MCF 10A (cell line): ENCODE results near the gene WNT16. TPM values are rescaled to one million over a fixed set of nuclear protein-coding genes. Genes with fewer than 3 reads are reported as not detected.

Source experiments
- BruUV-seq: library from RNA; stranded (reverse); fragments of 400-500 nt; replicated peaks from 2 replicates; lab custom pipeline; 2021; lab: Mats Ljungman, UMichigan
- CTCF ChIA-PET: fragments of 300-600 bp; sonication (Branson Sonifier 250); formaldehyde crosslinking; extraction: SDS; loops from one replicate; lab custom pipeline; 2021; ENCODE audit warnings: antibody characterized with exemption, inconsistent platforms; lab: Yijun Ruan, JAX
- POLR2A ChIA-PET: fragments of 300-600, 350-650 bp; sonication (Branson Sonifier 250); formaldehyde crosslinking; extraction: SDS; loops from one replicate; lab custom pipeline; 2020; ENCODE audit warnings: antibody characterized with exemption, inconsistent platforms; lab: Yijun Ruan, JAX
- DNase-seq: peaks from one replicate; pipeline ENCODE4 v3.0.0-alpha.2; 2018; ENCODE audit not compliant: unreplicated experiment
- H3K27ac Mint-ChIP-seq: one replicate; pipeline ENCODE4 v1.8.0; 2022; ENCODE audit warnings: mild to moderate bottlenecking, low read depth, mixed read lengths; ENCODE audit not compliant: unreplicated experiment
- H3K27me3 Mint-ChIP-seq: one replicate; pipeline ENCODE4 v1.8.0; 2022; ENCODE audit warnings: mixed read lengths; ENCODE audit not compliant: insufficient read depth, unreplicated experiment
- H3K36me3 Mint-ChIP-seq: one replicate; pipeline ENCODE4 v1.8.0; 2022; ENCODE audit warnings: mild to moderate bottlenecking, moderate library complexity, mixed read lengths; ENCODE audit not compliant: insufficient read depth, unreplicated experiment
- H3K4me1 Mint-ChIP-seq: one replicate; pipeline ENCODE4 v1.8.0; 2022; ENCODE audit warnings: mixed read lengths; ENCODE audit not compliant: insufficient read depth, unreplicated experiment
- H3K4me3 Mint-ChIP-seq: one replicate; pipeline ENCODE4 v1.8.0; 2022; ENCODE audit warnings: mild to moderate bottlenecking, moderate library complexity, mixed read lengths; ENCODE audit not compliant: unreplicated experiment
- H3K9me3 Mint-ChIP-seq: one replicate; pipeline ENCODE4 v1.8.0; 2022; ENCODE audit warnings: mixed read lengths; ENCODE audit not compliant: unreplicated experiment
- intact Hi-C: fragments of 100-400 bp; cut with micrococcal nuclease; formaldehyde crosslinking; loops from 2 replicates; pipeline ENCODE4 v1.14.1; 2022
- total RNA-seq: library from RNA; stranded (reverse); gene quantifications from 2 replicates; pipeline ENCODE4 v1.2.3, GENCODE V29; 2022
- TF ChIP-seq, protein P1 (sequence below): fragments of 200-600 bp; IDR thresholded peaks from one replicate; pipeline ENCODE4 v1.8.0; 2022; ENCODE audit warnings: antibody characterized with exemption, mild to moderate bottlenecking; ENCODE audit not compliant: unreplicated experiment

The WNT16 gene
- total RNA-seq, 1 experiment from 2014 or later: not detected

DNA sequence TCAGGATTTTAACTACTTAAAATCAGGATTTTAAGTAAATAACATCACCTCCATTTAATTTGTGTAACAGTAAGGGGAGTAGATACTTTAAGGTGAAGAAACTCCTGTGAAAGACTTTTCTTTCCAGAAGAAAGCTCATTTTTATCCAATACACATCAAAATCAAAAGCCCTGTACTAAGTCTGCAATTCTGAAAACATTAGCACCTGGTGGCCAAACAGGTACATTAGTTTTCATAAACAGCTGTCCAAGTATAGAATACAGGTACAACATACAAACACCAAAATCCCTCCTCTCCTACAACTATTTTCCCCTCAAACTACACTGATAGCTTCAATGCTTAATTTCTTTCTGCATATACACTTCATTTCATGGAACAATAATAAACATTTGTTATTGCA is 44.4 kb downstream of the WNT16 start:
- no peaks in the 10 kb centered on the region for H3K9me3 Mint-ChIP-seq
- no peaks in the 10 kb centered on the region for H3K27me3 Mint-ChIP-seq
- DNase-seq: no peak
- ChIA-PET CTCF (interaction anchor here (0.6 to 2.2 kb wide), 7 partner anchors 10 to 621 kb away, joined by 3 to 11 read pairs (median 4); partner anchors contain the start of gene FAM3C), POLR2A (no interaction called here)
- TF ChIP-seq, protein P1, sequence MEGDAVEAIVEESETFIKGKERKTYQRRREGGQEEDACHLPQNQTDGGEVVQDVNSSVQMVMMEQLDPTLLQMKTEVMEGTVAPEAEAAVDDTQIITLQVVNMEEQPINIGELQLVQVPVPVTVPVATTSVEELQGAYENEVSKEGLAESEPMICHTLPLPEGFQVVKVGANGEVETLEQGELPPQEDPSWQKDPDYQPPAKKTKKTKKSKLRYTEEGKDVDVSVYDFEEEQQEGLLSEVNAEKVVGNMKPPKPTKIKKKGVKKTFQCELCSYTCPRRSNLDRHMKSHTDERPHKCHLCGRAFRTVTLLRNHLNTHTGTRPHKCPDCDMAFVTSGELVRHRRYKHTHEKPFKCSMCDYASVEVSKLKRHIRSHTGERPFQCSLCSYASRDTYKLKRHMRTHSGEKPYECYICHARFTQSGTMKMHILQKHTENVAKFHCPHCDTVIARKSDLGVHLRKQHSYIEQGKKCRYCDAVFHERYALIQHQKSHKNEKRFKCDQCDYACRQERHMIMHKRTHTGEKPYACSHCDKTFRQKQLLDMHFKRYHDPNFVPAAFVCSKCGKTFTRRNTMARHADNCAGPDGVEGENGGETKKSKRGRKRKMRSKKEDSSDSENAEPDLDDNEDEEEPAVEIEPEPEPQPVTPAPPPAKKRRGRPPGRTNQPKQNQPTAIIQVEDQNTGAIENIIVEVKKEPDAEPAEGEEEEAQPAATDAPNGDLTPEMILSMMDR: peak; percentile 11
- peaks cover 48% of the 10 kb centered on the region for H3K36me3 Mint-ChIP-seq
- no TSS peak for BruUV-seq
- intact Hi-C loops: no loop called here
- H3K4me3 Mint-ChIP-seq: no peak overlapping the region
- peak overlapping the region; percentile 25 for H3K27ac Mint-ChIP-seq
- peaks cover 7% of the 10 kb centered on the region for H3K4me1 Mint-ChIP-seq

DNA sequence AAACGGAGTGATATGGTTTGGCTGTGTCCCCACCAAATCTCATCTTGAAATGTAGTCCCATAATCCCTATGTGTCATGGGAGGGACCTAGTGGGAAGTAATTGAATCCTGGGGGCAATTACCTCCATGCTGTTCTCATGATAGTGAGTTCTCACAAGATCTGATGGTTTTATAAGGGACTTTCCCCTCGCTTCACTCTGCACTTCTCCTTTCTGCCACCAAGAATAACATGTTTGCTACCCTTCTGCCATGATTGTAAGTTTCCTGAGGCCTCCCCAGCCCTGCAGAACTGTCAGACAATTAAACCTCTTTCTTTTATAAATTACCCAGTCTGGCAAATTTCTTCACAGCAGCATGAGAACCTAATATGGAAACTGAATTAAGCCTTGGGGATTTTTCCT is 48.2 kb downstream of the WNT16 start:
- intact Hi-C loops: no loop called here
- Mint-ChIP-seq H3K36me3 (peaks cover 49% of the 10 kb centered on the region), H3K27ac (no peak overlapping the region), H3K4me1 (peaks cover 6% of the 10 kb centered on the region), H3K4me3 (no peak overlapping the region), H3K9me3 (no peaks in the 10 kb centered on the region), H3K27me3 (no peaks in the 10 kb centered on the region)
- no TSS peak for BruUV-seq
- TF ChIP-seq, protein P1: no peak
- POLR2A ChIA-PET: no interaction called here
- no peak for DNase-seq
- CTCF ChIA-PET: no interaction called here

DNA sequence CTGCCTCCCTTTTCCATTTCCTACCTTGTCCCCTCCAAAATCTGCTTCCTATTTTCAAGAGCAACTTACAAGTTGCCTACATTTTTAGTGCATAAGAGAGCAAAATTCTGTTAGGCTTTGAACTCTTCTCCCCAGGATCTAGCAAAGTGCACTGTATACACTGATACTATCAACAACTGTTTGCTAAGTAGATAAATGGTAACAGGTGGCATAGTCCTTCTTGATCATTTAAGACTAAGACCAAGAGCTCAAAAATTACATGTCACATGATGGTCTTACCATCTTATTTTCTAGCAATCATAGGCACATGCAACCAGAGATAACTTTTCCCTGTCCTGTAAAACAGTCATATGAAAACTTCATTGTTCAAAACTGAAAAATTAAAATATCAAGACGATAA is 51.1 kb downstream of the WNT16 start:
- no peak for DNase-seq
- Mint-ChIP-seq H3K9me3 (no peaks in the 10 kb centered on the region), H3K4me3 (no peak overlapping the region), H3K27me3 (no peaks in the 10 kb centered on the region), H3K36me3 (peaks cover 42% of the 10 kb centered on the region), H3K4me1 (peaks cover 11% of the 10 kb centered on the region), H3K27ac (no peak overlapping the region)
- TF ChIP-seq, protein P1: no peak
- intact Hi-C loops: no loop called here
- CTCF ChIA-PET: interaction anchor here (0.6 to 3.4 kb wide), 8 partner anchors 8 to 272 kb away, joined by 3 to 21 read pairs (median 4); partner anchors contain the start of gene FAM3C
- POLR2A ChIA-PET: interaction anchor here (0.7 to 2.3 kb wide), 4 partner anchors 16 to 565 kb away, joined by 3 to 6 read pairs (median 3); partner anchors contain the start of gene FAM3C
- no TSS peak for BruUV-seq

DNA sequence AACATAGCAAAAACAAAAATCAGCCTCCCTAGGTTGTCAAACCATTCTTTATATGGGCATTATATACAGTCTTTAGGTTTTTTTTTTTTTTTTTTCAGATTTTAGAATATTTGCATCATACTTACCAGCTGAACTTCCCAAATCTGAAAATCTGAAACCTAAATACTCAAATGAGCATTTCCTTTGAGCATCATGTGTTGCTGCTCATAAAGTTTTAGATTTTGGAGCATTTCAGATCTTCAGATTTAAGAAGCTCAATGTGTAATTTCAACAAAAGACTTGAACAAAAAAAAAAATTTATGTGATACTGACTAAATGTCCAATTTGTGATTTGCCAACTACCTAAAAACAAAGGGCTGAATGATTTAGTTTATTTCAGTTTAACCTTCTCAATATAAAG is 53.7 kb downstream of the WNT16 start:
- BruUV-seq: no TSS peak
- TF ChIP-seq, protein P1: no peak

More for the DNA sequence above, 53.7 kb downstream of the WNT16 start:
- peaks cover 27% of the 10 kb centered on the region for H3K36me3 Mint-ChIP-seq
- H3K27me3 Mint-ChIP-seq: no peaks in the 10 kb centered on the region
- ChIA-PET POLR2A (interaction anchor here (0.7 to 1.6 kb wide), 3 partner anchors 13 to 15 kb away, joined by 3 to 7 read pairs (median 3); partner anchors contain the start of gene FAM3C), CTCF (interaction anchor here (0.6 to 2.7 kb wide), 8 partner anchors 8 to 165 kb away, joined by 3 to 19 read pairs (median 4); partner anchors contain the start of gene FAM3C)
- H3K9me3 Mint-ChIP-seq: no peaks in the 10 kb centered on the region
- DNase-seq: no peak
- peak overlapping the region; percentile 35 for H3K27ac Mint-ChIP-seq
- intact Hi-C loops: no loop called here
- peaks cover 26% of the 10 kb centered on the region for H3K4me1 Mint-ChIP-seq
- no peak overlapping the region for H3K4me3 Mint-ChIP-seq
